Right renal cortex interstitium (tissue), 3 donors: ENCODE results near the gene CHST12. TPM values are rescaled to one million over a fixed set of nuclear protein-coding genes. Genes with fewer than 3 reads are reported as not detected.

Experiments
- DNase-seq, 3 donors: peaks; one replicate each; pipeline ENCODE4 v3.0.0-alpha.2; 2013; ENCODE audit warnings: low read depth in 3 of 3, low spot score in 2 of 3
- polyA plus RNA-seq, 3 donors: library from polyadenylated mRNA; unstranded; fragments of 120-200 nt; gene quantifications; one replicate each; pipeline ENCODE4 v1.2.1, GENCODE V29; 2013; ENCODE audit not compliant: insufficient read length in 3 of 3

Gene CHST12
- polyA plus RNA-seq: 1 to 10 TPM; 6.8 to 9.8 (median 8.5) TPM

GRCh38 chr7:2403014-2403717 is at the start of gene CHST12:
Gene CHST12 (plus strand): TSS chr7:2403611. CDS start chr7:2432640, 29,029 bp downstream.
- DNase-seq: peak; percentile 69 to 87 (median 85)

DNA sequence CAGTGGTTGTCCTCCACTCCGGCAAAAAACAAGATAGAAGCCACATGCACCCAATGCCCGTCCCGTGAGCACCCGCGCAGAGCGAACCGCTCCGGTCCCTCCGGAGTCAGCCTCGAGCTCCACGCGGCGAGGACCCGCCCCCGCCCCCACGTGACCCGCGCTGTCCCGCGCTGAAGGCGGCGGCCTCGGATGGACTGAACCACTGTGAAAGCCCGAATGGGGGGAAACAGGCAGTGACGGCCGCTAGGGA is 49.5 kb upstream of the CHST12 start:
- DNase-seq: no peak

DNA sequence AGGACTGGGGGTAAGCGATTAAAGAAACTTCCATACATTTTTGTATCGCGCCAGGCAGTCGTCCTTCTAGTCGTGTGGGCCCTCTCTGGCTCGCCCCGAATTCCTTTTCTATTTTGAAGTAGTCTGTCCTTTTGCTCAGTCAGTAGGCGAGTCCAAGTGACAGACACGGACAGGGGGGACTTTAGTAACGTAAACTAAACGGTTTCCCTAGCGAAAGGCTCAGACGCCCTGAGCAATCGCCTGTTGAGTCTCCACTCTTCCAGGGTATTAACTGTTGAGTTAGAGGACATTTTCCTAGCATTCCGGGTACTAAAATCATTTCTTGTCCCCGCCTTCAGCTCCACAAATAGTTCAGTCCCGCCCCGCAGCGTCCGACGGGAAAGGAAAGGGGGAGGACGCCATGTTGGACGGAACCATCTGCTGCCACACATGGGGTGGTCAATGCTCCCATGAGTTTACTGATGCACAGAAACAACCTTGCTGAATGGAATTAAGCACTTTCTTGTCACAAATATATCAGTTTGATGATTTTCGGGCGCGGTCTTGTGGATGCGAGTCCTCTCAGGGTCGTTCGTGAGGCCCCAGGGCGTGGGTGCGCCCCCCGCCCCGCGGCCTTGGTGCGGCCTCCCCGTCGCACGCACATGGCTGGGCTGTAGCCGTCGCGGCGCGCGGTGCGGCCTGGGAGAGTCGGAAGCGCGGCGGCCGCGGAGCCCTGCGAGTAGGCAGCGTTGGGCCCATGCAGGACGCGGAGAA is 49.0 kb upstream of the CHST12 start, which contains the start of gene EIF3B:
Gene EIF3B, plus strand, starts transcription at position 642 of the 753 bp plus-strand sequence. Its CDS starts 95 bp downstream, at position 737.
- DNase-seq: peak; percentile 90 to 100 (median 98)

GRCh38 chr7:2354939-2355704 is 48.3 kb upstream of the CHST12 start:
- DNase-seq: no peak

- DNase-seq: no peak
Observed at GRCh38 chr7:2355705-2356008, 47.8 kb upstream of the CHST12 start.

DNA sequence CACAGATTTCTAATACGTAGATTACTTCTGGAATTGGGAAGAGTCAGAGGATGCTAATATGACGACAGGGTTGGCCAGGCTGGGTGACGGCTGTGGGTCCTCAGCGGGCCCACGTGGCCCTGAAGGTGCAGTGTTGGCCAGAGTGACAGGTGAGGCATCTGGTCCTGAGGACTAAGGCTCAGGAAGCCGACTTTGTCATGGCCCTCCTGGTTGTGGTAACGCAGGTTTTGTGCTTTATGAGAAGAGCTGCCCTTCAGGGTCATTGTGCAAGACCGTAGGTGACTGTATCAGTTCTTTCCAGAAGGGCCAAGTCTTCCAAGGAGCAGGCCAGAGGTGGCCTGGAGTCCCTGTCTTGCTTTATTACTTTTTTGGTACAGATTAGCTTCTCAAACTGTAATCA is 46.2 kb upstream of the CHST12 start:
- DNase-seq: no peak

DNA sequence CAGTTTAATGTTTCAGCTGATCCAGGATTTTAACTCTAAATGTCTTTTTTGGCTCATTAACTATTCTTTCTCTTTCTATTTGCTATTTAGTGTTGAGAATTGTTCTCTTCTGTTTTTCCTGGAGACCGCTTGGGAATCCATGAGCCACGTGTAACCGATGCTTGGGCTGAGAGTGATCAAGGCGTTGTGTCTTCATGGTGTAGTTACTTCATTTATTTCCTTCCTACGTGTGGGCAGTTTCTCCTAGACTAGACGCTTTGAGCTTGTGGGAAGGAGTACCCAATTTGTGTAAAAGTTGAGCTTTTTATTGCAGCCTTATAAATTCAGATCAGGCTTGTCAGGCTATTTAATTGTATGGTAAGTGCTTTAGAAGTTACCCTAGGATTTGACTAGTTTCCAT is 45.8 kb upstream of the CHST12 start:
- no peak for DNase-seq

- DNase-seq: no peak
Observed at GRCh38 chr7:2358968-2359527, 44.4 kb upstream of the CHST12 start.

DNA sequence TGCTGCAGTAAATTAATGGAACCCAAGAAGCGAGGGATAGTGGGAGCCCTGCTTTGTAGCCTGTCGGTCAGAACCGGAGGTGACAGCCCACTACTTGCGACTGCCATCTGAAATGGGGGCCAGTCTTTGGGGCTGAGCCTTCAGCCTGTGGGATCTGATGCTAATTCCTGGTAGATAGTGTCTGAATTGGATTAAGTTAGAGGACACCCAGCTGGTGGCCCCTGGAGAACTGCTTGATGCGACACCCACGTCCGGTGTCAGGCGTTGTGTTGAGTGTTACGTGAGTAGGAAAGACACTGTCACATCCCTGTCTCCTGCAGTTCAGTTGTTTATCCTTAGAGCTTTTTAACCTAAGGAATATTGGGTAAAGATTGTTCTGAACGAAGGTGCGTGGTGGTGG is 43.8 kb upstream of the CHST12 start:
- DNase-seq: no peak

GRCh38 chr7:2360796-2361195 is 42.6 kb upstream of the CHST12 start:
- DNase-seq: no peak

DNA sequence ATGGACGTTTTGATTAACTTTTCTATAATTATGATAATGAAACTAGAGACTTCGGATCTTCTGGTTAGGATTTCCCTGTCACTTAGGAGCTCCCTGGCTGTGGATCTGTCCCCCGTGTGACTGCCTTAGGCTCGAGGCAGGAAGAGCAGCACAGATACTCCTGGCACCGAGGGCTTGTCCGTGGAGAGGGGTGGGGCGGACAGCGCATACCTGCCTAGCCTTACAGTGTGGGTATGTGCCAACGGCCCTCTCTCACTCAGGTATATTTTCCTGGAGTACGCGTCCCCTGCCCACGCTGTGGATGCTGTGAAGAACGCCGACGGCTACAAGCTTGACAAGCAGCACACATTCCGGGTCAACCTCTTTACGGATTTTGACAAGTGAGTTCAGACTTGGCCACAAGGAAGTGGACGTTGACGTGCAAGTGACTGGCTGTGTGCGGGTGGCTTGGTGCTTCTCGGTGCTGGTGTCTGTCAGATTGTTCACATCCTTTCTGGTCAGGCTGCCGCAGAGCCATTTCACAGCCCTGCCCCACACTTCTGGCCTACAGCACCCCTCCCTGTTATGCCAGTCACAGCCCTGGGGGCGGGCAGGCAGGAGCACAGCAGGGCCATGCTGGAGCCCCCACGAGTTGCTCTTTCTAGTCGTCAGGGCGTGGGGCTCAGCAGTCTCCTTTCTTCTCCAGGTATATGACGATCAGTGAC is 40.9 kb upstream of the CHST12 start:
- no peak for DNase-seq

- no peak for DNase-seq
Observed at GRCh38 chr7:2369139-2369538, 34.3 kb upstream of the CHST12 start.

DNA sequence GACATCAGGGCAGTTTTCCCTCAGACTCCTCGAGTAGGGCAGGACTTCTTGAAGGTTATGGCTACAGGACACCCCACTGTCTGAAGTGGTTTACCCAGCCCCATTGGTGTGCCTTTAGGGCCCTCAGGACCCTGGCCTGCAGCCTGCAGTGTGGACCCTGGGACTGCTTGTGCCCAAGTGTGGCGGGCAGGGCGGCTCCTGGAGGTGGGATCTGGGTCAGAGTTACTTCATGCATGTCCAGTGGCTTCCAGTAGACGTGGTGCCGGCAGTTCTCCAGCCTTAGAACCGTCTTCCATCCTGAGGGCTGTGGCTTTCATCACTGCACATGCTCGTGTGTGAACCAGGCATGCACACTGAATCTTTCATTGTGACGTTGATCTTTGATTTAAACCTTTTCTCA is 32.1 kb upstream of the CHST12 start:
- DNase-seq: no peak

- DNase-seq: no peak
Observed at GRCh38 chr7:2372724-2373123, 30.7 kb upstream of the CHST12 start.

GRCh38 chr7:2373124-2373556 is 30.3 kb upstream of the CHST12 start:
- DNase-seq: no peak

- no peak for DNase-seq
Observed at GRCh38 chr7:2373646-2374045, 29.8 kb upstream of the CHST12 start.

DNA sequence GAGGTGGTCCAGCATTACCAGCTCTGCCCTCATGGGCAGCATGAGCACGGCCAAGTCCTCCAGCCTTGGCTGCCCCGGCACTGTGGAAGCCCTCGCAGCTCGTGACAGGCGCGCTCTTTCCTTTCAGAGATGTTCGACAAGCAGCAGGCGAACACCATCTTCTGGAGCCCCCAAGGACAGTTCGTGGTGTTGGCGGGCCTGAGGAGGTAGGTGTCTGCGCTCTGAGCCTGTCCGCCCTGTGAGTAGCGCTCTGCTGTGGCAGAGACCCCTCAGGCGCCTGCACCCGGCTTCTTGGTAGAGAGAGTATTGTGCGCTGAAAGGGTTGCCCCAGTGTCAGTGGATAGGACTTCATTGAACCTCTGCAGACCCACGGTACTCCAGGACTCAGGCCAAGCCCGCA is 29.0 kb upstream of the CHST12 start:
- no peak for DNase-seq

- DNase-seq: no peak
Observed at GRCh38 chr7:2374830-2375728, 28.3 kb upstream of the CHST12 start.

GRCh38 chr7:2376351-2377154 is 26.9 kb upstream of the CHST12 start:
- no peak for DNase-seq
